WI38 (cell line): ENCODE measurements around the gene COX6B1.

Experiments used
- H3K4me3 ChIP-seq: 2 replicates; pipeline ENCODE4 v1.5.1; 2011; ENCODE audit warnings: low read depth, mild to moderate bottlenecking, control low read depth, low read length
- TF ChIP-seq, protein P1 (sequence below): IDR thresholded peaks from 2 replicates; pipeline ENCODE4 v1.5.1; 2012; ENCODE audit warnings: low read depth, mild to moderate bottlenecking, control low read depth, low read length

Gene COX6B1

DNA sequence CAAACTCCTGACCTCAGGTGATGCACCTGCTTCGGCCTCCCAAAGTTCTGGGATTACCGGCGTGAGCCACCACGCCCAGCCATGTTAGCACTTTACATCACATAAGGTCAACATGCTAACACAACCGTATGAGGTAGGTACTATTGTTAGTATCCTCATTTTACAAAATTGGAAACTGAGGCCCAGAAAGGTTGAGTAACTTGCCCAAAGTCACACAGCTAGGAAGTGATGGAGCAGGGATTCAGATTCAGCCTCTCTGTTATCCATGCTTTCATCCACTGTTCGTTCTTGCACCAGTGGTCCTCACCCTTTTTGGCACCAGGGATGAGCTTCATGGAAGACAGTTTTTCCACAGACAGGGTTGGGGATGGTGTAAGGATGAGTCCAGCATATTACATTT is 8.6 kb downstream of the COX6B1 start:
- no peak overlapping the region for H3K4me3 ChIP-seq
- TF ChIP-seq, protein P1, sequence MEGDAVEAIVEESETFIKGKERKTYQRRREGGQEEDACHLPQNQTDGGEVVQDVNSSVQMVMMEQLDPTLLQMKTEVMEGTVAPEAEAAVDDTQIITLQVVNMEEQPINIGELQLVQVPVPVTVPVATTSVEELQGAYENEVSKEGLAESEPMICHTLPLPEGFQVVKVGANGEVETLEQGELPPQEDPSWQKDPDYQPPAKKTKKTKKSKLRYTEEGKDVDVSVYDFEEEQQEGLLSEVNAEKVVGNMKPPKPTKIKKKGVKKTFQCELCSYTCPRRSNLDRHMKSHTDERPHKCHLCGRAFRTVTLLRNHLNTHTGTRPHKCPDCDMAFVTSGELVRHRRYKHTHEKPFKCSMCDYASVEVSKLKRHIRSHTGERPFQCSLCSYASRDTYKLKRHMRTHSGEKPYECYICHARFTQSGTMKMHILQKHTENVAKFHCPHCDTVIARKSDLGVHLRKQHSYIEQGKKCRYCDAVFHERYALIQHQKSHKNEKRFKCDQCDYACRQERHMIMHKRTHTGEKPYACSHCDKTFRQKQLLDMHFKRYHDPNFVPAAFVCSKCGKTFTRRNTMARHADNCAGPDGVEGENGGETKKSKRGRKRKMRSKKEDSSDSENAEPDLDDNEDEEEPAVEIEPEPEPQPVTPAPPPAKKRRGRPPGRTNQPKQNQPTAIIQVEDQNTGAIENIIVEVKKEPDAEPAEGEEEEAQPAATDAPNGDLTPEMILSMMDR: no peak

DNA sequence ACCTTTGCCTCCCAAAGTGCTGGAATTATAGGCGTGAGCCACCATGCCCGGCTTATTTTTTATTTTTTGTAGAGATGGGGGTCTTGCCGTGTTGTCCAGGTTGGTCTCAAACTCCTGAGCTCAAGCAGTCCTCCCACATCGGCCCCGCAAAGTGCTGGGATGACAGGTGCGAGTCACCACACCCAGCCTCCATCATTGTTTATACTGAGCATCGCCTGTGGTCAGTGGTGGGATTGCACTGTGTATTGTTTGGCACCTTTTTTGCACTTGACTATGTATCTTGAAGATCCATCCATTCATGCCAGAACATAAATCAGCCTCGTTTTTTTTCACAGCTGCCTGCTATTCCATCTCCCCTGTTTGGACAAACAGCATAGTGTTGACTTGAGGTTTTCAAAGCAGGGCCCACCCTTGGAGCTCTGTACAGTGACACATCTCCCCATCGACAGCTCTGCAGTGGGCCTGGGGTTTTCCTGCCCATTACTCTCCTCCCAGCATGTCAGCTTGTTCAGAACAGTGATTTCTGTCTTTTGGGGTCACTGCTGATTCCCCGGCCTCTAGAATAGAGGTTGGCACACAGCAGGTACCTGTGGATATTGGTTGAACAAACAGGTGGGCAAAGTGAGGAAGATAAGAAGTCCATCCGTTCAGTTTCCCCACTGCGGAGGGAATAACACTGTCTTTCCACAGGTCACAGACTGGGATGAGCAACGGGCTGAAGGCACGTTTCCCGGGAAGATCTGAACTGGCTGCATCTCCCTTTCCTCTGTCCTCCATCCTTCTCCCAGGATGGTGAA is 10.0 kb downstream of the COX6B1 start:
- H3K4me3 ChIP-seq: no peak overlapping the region
- TF ChIP-seq, protein P1: peak; percentile 26; the same call in 1 of the 2 replicates

DNA sequence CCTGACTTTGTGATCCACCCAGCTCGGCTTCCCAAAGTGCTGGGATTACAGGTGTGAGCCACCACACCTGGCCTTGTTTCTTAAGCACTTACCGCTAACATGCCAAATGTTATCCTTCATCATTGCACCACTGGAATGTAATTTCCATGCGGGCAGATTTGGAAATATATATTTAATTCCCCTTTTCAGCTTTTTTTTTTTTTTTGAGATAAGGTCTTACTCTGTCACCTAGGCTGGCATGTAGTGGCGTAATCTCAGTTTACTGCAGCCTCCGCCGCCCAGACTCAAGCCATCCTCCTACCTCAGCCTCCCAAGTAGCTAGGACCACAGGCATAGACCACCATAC is 13.8 kb downstream of the COX6B1 start:
- TF ChIP-seq, protein P1: no peak

DNA sequence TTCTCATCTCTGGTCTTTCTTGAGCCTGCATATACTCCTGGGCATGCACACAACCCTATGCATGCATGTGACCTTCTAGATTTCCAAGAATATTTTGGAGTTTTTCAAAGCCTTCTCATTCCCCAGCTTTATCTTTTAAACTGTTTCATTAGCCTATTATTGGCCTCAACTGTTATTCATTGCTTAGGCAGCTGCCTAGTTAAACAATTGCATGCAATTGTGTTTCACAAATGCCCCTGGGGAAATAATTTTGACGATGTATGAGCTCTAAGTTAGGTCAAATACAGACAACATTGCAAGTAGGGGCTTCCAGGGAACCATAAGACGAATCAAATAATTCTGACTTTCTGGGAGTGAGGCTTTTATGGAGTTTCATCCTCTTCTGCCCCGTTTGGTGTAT is 15.9 kb downstream of the COX6B1 start:
- TF ChIP-seq, protein P1: no peak
- H3K4me3 ChIP-seq: no peak overlapping the region

More for the DNA sequence above, 13.8 kb downstream of the COX6B1 start:
- H3K4me3 ChIP-seq: no peak overlapping the region

DNA sequence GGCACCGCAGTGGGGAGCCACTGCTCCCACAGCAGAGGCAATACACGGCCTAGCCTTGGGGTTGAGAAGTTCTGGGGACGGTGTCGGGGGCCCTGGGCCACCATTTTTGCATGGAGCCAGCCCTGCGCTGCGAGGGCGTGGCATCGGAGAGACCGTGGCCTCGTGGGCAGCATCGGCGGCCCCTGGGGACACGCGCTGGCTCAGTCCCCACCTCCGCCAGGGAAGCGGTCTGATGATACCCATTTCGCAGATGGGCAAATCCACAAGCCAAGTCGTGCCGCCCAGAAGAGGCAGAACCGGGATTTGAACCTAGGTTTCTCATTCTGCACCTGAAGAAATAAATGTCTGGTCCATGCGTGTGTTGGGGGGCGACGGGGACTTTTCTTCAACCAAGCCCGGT is 17.0 kb downstream of the COX6B1 start:
- no peak overlapping the region for H3K4me3 ChIP-seq
- TF ChIP-seq, protein P1: no peak

DNA sequence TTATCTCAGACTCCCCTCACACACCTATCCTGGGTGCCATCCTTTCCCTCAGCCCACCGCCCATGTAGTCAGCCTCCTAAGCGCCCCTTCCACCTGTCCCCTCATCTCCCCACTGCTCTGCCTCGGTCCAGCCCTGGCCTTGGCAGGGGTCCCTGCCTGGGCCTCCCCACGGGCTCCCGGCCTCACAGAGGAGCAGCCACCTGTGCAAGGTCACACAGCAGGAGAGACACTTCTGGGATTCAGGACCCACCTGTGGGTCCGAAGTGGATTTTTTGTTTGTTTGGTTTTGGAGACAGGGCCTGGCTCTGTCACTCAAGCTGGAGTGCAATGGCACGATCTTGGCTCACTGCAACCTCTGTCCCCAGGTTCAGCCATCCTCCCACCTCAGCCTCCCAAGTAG is 17.5 kb downstream of the COX6B1 start:
- TF ChIP-seq, protein P1: no peak
- H3K4me3 ChIP-seq: no peak overlapping the region

DNA sequence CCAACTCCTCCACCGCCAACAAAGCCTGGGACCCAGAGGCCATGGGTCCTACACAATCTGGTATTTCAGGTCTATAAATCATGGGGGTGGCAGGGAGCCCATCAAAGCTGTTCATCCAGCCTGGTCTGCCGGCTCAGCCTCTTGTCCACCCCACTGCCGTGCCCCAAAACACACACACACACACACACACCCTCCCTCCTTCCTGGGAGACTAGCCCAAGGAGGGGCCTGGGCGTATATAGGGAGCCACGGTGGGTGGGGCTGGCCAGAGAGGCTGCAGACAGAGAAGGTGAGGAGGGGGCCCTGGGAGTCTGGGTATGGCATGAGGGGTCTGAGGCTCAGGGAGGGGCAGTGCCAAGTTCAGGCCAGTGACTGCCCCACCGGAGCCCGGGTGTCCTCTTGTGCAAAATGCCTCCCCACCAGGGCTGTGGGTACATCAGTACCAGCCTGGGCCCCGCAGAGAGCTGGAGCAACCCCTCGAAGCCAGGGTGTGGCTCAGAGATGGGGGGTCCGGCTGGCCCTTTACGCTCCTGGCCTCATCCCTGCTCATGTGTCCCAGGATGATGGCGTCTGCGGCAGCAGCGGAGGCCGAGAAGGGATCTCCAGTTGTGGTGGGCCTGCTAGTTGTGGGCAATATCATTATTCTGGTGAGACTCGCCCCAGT is 18.3 kb downstream of the COX6B1 start, which contains the start of gene UPK1A:
TSS of gene UPK1A (plus strand) at position 267 of the 663 bp plus-strand sequence. CDS start at position 563, 296 bp downstream.
- TF ChIP-seq, protein P1: no peak
- H3K4me3 ChIP-seq: no peak within 1 kb of the TSS
